ENCODE data around the gene PDZRN3.

The PDZRN3 gene

DNA sequence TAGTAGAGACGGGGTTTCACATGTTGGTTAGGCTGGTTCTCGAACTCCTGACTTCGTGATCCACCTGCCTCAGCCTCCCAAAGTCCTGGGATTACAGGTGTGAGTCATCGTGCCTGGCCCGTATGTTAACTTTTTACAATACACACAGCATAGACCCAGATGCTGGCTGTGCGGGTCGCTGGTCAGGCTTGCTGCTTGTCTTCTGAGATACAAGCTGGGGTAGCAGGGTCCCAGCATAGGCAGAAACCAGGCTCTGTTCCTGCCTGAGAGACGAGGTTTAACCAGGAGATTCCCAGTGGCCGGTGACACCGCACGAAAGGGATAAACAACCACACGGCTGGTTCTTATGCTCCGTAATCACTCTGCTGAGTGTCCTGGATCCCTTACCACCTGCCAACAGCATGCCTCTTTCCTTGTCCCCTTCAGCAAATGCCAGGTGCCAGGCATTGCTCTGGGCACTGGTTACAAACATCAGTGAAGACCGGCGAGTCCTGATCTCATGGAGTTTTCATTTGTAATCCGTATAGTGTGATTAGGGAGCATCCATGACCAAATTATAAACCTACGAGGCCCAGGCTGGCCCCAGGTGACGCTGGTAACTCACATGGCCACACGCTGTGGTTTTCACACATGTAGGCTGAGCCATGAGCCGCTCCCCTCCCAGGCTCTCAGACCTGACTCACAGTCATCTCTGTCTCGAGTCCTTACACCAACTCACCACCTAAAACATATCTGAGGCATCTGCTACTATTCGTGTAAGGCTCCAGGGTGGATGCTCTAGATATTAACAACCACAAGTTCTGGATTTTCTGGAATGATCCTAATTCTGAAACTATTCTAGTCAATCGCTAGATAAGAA, 125.7 kb downstream of the PDZRN3 start:
- in situ Hi-C loops (cut with MboI; ENCODE audit: low sequenced_read_pairs) = no loop called here

DNA sequence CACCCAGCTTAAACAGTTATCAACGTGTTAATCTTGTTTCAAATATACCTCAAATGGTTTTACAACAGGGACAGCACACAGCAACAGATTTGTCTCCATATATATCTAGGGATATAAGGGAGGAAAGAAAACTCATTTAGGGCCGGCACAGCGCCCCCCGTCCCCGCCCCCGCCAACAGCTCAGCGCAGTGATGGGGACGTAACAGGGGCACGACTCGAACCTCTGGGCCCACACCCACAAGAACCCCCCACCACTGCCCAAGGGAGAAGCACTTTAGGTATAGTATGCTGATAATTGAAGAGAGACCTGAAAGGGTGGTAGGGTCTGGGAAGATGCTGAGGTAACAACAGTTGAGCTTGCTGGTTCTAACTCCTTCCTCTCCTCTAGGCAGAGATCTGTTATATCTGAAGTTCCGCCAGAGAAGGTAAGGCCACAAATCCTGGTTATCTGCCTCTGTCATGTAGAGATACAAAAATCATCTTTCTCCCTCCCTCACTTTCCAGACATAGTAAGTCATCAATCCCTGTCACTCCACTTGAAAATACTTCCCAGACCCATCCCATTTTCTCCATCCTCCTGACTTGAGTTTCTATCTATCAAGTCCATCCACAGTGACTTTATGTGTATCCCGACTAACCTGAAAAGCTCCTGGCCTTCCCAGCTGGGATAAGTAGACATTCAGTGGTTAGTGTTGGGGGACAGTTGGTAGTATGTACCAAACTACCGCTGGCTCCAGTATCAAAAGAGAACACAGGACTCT, 126.9 kb downstream of the PDZRN3 start:
- in situ Hi-C loops (cut with MboI; ENCODE audit: low sequenced_read_pairs) = no loop called here

DNA sequence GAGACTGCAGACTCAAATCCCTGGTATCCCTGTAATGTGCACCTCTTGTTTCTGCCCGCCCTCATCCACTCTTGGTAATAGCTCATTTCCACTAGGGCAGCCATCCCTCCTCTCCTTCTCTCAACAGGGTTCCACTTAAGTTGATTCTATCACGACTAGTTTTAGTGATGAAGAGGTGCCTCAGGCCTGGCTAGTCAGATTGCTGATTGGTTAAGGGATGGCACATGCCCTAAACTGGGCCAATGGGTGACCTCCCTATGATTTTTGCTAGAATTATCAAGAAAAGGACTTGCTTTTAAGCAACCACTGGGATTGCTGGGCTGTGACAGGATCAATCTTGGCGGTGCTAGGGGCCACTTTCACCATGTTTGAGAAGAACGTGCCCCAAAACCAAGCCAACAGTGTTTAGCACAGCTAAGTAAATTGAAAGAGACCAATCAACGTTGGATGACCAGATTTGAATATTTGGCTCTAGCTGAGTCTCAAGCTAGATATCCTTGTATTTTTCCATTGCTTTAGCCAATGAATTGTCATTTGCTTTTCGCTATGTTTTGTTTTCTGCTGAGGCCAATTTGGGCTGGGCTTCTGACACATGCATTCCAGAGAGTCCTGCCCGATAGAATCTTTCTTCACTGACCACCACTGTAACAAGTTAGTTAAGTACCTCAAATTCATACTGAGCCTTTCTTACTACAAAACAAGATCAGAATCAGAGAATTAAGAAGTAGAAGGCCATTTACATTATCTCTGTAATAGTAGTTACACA, 131.0 kb downstream of the PDZRN3 start:
- in situ Hi-C loops (cut with MboI; ENCODE audit: low sequenced_read_pairs) = no loop called here

DNA sequence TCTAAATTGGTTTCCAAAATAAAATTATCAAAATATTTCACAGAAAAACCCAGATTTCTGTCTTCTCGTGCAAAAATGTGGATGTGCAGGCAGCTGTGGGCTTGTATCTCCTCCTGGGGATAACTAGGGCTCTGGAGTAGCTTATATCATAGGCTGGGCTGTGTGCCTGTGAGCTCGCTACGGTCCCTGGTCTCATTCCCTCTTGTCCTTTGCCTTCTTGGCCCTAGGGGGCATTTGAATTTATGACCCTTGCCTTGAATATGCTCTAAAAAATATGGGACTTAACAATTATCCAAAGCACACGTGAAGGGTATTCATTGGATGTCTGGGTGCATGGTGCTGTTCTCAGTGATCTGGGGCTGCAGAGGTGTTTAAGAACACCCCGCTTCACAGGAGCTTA, 132.6 kb downstream of the PDZRN3 start:
- in situ Hi-C loops (cut with MboI; ENCODE audit: low sequenced_read_pairs) = no loop called here

DNA sequence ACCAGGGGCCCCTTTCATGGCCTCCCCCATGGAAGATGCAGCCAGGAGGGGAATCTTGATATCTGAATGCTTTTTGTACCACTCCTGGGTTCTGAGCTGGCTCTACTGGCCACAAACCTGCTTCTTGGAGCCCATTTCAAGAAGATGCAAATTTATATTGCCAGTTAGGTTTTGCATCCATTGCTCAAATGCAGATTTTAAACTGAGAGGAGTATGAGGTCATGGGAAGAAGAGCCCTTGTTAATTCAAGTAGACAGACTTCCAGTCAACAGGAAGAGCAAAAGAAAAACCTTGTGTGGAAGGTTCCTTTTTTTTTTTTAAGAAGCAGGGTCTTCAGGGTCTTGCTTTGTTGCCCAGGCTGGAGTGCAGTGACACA, 133.5 kb downstream of the PDZRN3 start:
- in situ Hi-C loops (cut with MboI; ENCODE audit: low sequenced_read_pairs) = no loop called here

DNA sequence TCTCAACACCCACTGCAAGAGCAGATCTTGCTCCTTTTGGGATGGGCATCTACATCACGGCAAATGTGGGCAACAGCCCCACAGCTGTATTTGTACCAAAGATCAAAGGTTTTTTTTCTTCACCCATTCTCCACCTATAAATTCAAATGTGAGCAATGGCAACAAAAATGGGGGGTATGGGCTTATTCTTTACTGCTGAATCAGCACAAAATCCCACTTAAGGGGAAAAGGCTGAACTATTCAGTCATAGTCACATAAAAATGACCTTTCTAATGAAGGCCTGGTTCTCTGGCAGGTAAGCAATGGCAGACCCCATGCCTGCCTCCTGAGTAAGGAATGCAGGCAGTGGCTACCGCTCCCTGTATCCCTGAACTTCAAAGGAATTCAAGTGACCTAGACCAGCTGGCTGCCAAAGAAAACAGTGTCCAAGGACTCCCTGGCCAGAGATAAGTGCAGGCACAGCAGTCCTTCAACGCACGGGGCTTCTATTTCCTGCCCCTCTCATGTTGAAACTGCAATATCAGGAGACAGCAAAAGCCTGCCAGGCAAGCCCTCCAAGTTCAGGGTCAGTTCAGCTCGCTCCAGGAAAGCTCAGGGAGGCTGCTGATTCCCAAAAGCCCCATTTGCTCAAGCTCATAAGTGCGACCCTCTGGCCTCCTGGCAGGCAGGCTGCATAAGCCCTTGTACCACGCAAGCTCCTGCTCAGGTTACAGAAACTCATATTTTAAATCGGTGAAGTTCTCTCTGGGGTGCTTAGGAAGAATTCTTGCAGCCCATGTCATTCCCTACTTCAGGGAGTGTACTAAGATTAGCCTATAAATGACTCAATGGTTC, 134.1 kb downstream of the PDZRN3 start:
- in situ Hi-C loops (cut with MboI; ENCODE audit: low sequenced_read_pairs) = no loop called here

DNA sequence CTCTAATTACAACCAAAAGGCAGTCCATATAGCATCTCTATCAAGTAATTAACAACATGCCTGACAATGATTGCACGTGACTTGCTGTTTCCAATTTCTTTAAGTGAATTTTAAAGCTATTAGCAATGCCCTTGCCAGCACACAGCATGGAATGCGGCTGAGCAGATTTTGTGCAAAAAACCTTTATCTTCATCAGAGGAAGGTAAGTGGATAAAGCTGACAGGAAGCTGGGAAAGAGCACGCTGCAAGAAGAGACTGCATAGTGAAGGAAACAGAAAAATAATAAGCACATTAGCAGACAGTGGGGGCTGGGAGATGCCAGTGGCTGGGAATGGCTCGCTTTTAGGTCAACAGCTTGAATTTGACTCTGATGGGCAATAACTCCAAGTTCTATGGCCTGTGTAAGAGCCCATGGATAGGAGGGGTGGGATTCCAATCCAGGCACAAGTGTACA, 138.8 kb downstream of the PDZRN3 start:
- in situ Hi-C loops (cut with MboI; ENCODE audit: low sequenced_read_pairs) = no loop called here

DNA sequence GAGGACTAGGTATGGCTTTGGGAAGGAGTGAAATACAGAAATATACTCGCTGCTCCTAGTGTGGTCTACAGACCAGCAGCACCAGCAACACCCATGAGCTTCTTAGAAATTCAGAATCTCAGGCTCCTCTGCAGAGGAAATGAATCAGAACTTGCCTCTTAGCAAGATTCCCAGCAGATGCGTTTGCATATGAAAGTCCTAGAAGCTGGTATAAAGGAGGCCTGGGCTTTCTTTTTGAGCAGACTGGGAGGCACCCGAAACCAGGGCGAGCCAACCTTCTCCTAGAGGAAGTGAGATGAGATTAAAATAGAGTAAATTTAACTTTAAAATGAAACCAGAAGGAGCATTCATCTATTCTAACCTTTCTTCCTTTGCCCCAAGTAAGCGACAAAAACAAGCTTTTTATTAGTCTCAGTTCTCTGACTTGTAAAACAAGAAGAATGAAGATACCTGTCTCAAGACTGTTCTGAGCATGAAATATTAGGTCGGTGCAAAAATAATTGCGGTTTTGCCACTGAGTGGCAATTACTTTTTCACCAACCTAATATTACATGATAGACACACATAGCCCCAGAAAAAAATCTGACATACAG, 140.0 kb downstream of the PDZRN3 start:
- in situ Hi-C loops (cut with MboI; ENCODE audit: low sequenced_read_pairs) = no loop called here

DNA sequence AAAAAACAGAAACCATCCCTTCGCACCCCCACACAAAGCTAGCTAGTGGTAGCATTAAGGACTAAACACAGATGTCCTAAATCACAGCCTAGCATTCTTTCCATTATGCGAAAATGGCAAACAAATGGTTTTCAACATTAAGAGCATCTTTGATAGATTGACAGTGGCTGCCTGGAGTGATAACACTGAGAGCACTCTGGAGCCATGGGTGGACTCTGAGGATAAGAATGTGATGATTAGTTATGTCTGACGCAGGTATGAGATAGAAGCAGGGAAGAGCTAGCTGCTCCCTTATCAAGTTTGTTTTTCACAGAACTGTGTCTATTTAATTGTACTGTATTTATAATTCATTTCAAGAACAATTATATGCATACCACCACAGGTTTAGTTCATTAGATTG, 142.9 kb downstream of the PDZRN3 start:
- in situ Hi-C loops (cut with MboI; ENCODE audit: low sequenced_read_pairs) = no loop called here

DNA sequence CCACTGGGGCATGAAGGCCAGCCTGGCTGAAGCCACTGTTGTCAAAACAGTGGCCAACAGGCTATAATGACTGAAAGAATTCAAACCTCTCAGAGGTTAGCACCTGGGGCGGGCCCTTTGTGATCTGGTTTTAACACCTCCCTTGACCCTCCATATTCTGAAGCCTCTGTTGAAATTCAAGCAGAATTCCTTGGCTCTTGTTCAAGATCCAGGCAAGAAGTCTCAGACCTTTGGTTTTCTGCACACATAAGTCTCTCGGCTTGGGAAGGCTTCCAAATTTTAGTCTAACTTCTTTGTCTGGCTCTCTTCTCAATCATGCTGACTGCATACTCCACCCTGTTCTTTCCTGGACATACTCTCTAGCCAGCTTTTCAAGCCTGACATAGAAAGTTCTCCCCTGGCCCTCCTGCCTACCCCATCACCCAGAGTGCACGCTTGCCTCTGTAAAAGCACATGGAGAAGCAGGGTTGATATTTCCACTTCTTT, 144.5 kb downstream of the PDZRN3 start:
- in situ Hi-C loops (cut with MboI; ENCODE audit: low sequenced_read_pairs) = no loop called here

DNA sequence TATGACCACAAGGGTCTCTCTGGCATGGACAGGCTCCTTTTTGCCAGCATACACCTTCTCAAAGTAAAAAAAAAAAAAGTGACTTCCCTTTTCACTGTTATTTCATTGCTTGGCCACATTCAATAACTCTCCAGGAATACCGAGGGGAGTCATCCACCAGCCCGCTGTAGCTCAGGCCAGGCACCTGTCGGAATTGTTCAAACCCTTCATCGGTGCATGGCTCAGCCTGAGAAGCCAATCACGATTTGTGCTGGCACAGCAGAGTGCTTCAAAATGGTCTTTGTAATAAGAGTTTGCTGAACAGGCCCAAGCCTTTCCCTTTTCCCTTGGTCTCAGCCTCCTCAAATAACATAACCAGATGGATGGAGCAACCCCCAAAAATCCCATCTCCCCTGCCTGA, 145.4 kb downstream of the PDZRN3 start:
- in situ Hi-C loops (cut with MboI; ENCODE audit: low sequenced_read_pairs) = no loop called here

DNA sequence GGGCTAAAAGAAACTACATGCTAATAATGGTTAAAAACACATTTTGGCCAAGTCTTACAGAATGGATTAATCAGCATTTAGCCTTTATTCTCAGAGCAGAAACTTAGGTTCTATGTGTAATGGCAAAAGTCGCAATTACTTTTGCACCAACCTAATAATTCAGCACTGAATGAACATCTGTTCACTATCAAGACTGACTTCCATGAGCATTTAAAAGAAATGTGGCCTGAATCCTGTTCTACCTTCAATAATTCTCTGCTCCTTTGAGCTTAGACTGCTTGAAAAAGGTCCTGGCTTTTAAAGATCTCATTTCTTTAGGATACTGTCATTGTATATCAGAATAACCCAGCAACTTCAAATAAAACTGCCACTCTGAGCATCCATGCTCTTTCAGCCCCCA, 145.9 kb downstream of the PDZRN3 start:
- in situ Hi-C loops (cut with MboI; ENCODE audit: low sequenced_read_pairs) = no loop called here

DNA sequence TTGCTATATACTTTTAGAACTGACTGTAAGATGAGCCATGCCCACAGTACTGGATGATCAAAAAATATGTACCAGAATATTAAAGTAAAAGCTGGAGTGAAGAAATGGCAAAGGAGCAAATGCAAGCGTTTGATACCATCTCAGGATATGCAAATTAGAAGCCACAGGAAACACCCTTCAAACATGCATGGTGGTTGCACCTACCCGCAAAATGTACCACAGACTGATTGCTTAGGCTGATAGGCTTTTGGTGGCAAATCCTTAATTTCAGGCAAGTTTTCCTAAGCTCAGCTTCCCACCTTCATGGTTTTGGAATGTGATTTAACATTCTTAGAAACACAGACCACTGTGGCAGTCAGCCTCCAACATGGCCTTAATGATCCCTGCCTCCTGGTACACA, 149.0 kb downstream of the PDZRN3 start:
- in situ Hi-C loops (cut with MboI; ENCODE audit: low sequenced_read_pairs) = no loop called here

DNA sequence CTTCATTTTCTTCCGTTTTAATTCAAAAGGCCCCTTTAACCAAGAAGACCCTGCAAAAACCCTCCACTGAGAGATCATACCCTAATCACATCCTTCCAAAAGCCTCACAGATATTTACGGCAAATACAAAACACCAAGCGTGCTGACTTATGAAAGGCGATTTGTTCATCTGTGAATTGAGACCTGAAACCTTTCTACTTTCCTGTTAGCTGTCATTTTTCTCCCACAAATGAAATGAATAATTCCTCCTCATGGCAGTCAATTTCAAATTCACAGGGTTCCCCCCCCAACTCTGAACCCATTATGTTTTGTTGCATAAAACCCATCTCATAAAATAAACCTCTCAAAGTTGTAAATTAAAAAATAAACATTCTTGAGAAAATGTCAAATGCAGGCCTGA, 149.6 kb downstream of the PDZRN3 start:
- in situ Hi-C loops (cut with MboI; ENCODE audit: low sequenced_read_pairs) = no loop called here

DNA sequence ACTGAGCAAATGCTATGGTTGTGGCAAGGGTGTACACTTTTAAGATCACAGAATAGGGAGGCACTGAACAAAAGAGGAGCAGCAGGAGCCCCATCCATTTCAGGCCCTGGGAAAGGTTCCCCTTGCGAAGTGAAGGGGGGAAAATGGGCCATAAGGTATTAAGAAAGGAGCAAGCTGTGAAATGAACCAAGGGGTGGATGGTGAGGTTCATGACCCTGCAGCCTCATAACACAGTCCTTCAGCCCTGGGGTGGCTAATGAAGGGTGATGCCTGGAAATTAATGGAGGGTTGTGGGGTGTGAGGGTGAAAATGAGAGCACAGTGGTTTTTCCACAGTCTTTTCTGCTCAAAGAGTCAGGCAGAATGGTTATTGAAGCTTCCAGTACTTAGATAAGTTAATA, 150.1 kb downstream of the PDZRN3 start:
- in situ Hi-C loops (cut with MboI; ENCODE audit: low sequenced_read_pairs) = no loop called here

DNA sequence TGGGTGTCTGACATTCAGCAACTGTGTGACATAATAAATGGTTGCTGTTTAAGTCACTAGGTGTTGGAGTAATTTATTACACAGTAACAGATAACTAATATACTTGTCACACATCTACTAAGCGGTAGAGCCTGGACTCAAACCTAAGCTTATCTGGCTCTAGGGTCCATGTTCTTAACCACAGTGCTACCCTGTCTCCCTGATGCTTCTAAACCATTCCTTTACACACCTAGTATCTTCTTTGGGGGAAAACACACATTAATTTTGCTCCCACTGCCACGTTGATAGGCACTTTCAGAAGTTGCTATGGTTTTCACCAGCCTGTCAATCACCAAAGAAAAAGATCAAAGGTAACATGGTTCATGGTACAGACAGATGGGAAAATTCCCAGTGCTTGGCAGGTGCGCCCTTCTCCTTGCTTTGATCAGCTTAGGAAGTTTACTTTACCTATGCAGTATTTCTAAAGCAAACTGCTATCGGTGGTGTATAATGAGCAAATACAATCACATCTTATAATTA, 150.8 kb downstream of the PDZRN3 start:
- in situ Hi-C loops (cut with MboI; ENCODE audit: low sequenced_read_pairs) = no loop called here

DNA sequence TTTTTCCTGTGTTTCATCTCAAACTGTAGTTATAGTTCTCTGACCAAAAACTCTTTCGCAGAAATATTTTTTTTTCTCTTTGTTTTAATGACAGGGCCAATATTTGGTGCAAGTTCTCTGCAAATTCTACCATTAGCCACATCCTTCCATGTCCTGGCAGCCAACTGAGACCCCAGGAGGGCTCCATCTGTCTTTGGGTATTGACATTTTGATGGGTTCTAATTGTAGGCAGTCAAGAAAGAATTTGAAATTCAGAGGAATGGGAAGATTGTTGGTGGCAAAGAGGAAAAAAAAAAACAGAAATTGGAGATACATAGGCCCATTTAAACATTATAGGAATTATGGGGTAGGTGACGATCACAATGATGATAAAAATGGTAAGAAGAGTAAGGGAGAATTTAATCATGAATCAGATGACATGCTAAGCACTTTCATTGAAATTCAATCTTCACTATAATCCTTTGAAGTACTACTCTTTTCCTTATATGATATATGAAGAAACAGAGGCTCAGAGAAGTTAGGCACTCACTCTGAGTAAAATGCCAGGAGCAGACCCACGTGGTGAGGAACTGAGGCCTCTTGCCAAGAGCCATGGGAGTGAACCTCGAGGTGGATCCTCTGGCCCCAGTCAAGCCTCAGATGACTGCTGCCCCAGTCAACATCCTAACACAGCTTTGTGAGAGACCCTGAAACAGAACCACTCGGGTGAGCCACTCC, 151.4 kb downstream of the PDZRN3 start:
- in situ Hi-C loops (cut with MboI; ENCODE audit: low sequenced_read_pairs) = no loop called here

DNA sequence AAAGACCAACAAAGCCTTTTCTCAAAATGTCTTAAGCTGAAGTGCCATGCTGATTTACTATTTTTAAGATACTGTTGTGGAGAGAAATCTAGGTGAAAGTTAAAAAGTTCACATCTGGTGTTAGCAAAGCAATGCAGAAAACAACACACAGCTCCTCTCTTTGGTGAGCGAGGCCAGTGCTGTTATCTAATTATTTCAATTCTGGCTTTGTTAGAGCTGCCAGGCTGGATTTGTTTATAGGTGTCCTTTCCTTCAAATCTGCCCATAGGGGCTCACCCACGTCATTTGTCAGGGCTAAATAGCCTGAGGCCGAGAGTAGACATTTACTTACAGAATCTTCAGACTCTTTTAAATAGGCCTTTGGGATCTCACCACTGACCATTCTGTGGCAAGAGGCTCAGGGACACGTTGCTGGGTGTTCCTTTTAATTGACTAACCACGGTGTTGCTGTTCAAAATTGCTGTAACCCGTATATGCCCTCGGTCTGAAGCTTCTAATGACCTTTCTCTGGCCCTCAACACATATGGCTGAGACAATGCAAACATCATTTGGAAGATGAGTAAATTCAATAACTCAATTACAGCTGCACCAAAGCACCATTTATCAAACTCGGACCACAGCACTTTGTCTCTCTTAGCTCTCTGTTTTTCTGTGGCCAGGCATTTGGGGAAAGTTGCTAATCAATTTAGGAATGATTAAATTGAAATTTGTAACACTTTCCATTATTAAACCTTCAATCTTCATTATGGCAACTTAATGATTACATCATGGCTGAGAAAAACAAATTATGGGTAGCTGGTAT, 152.6 kb downstream of the PDZRN3 start:
- in situ Hi-C loops (cut with MboI; ENCODE audit: low sequenced_read_pairs) = no loop called here
